Breast epithelium (tissue), 4 donors: ENCODE measurements around the gene LPP. TPM values are rescaled to one million over a fixed set of nuclear protein-coding genes. Genes with fewer than 3 reads are reported as not detected.

Experiments
- DNase-seq, 2 donors: peaks; one replicate each; pipeline ENCODE4 v3.0.0-alpha.2; 2019; ENCODE audit warnings: low spot score in 2 of 2
- H3K27ac ChIP-seq, 2 donors: fragments of 200-600 bp; sonication (generic) in 1 of 2; one replicate each; pipeline ENCODE4 v1.5.1; 2016 to 2019; ENCODE audit warnings: mild to moderate bottlenecking in 1 of 2
- H3K27me3 ChIP-seq, 2 donors: fragments of 200-600 bp; sonication (generic) in 1 of 2; one replicate each; pipeline versions ENCODE4 v1.5.1 to v1.6.0; 2017 to 2019; ENCODE audit warnings: control low read depth in 1 of 2, mild to moderate bottlenecking in 1 of 2
- H3K36me3 ChIP-seq: fragments of 200-600 bp; one replicate; pipeline ENCODE4 v1.5.1; 2019
- H3K4me1 ChIP-seq, 2 donors: fragments of 200-600 bp; sonication (generic); one replicate each; pipeline ENCODE4 v1.5.1; 2016 to 2019; ENCODE audit warnings: control low read depth in 1 of 2
- H3K4me3 ChIP-seq, 3 donors: fragments of 200-600 bp; sonication (generic); 1 replicate in 2 of 3; 2 replicates in 1 of 3; pipeline ENCODE4 v1.5.1; 2016 to 2019; ENCODE audit warnings: mild to moderate bottlenecking in 3 of 3, moderate library complexity in 2 of 3
- H3K9me3 ChIP-seq, 2 donors: fragments of 200-600 bp; sonication (generic) in 1 of 2; one replicate each; pipeline ENCODE4 v1.5.1; 2016 to 2019; ENCODE audit warnings: control low read depth in 1 of 2
- POLR2A ChIP-seq: fragments of 450-650 bp; IDR thresholded peaks from one replicate; pipeline ENCODE4 v1.6.1; 2016; ENCODE audit warnings: antibody characterized with exemption, mild to moderate bottlenecking, moderate library complexity
- POLR2AphosphoS5 ChIP-seq, 3 donors: sonication (generic); formaldehyde crosslinking; IDR thresholded peaks; one replicate each; pipeline ENCODE4 v1.6.1; 2017; ENCODE audit warnings: antibody characterized with exemption in 3 of 3
- intact Hi-C: fragments of 100-400 bp; cut with DNase I; formaldehyde crosslinking; loops from one replicate; pipeline ENCODE4 v1.15.1; 2023; ENCODE audit warnings: low total_unique reads
- total RNA-seq, 3 donors: library from RNA; depleted of rRNA; stranded (reverse); fragments of >200 nt; gene quantifications; one replicate each; pipeline ENCODE4 v1.1.0, GENCODE V29; 2016
- TF ChIP-seq, protein P1 (sequence below), 3 donors: fragments of 450-650 bp; IDR thresholded peaks; one replicate each; pipeline ENCODE4 v1.5.1; 2016 to 2017; ENCODE audit warnings: antibody characterized with exemption in 3 of 3, mild to moderate bottlenecking in 3 of 3, moderate library complexity in 3 of 3

Gene LPP
- total RNA-seq, 3 donors from 2014 or later = 135 to 183 (median 147) TPM

- TF ChIP-seq, protein P1, sequence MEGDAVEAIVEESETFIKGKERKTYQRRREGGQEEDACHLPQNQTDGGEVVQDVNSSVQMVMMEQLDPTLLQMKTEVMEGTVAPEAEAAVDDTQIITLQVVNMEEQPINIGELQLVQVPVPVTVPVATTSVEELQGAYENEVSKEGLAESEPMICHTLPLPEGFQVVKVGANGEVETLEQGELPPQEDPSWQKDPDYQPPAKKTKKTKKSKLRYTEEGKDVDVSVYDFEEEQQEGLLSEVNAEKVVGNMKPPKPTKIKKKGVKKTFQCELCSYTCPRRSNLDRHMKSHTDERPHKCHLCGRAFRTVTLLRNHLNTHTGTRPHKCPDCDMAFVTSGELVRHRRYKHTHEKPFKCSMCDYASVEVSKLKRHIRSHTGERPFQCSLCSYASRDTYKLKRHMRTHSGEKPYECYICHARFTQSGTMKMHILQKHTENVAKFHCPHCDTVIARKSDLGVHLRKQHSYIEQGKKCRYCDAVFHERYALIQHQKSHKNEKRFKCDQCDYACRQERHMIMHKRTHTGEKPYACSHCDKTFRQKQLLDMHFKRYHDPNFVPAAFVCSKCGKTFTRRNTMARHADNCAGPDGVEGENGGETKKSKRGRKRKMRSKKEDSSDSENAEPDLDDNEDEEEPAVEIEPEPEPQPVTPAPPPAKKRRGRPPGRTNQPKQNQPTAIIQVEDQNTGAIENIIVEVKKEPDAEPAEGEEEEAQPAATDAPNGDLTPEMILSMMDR (IDR thresholded peaks at IDR 0.05) = no peak
- no peak for TF ChIP-seq POLR2A
- TF ChIP-seq POLR2AphosphoS5 (IDR thresholded peaks at IDR 0.05) = no peak
- no peak overlapping the region for H3K27ac ChIP-seq
- H3K27me3 ChIP-seq = no peaks in the 10 kb centered on the region
- H3K4me1 ChIP-seq = no peaks in the 10 kb centered on the region
- intact Hi-C loops = no loop called here
- DNase-seq = no peak
- H3K9me3 ChIP-seq = no peaks in the 10 kb centered on the region
- no peaks in the 10 kb centered on the region for H3K36me3 ChIP-seq
- no peak overlapping the region for H3K4me3 ChIP-seq
Measured at GRCh38 chr3:188320757-188321156, 166.8 kb downstream of the LPP start.

DNA sequence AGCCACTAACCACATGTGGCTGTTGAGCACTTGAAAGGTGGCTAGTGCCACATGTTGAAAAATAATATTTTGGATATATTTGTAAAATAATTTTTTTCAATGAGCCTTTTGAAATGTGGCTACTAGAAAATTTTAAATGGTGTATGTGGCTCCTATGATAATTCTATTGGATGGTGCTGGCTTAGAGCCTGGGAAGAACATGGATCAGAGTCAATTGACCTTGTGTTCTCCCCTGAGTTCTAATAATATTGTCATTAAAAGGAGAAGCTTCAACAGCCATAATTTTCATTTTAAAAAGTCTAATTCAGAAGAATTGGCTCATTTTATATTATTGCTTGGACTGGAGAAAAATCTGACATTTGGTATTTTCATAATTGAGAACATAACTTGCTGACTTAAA, 167.3 kb downstream of the LPP start:
- Histone ChIP-seq H3K4me1 (no peaks in the 10 kb centered on the region), H3K9me3 (no peaks in the 10 kb centered on the region), H3K27me3 (no peaks in the 10 kb centered on the region), H3K27ac (no peak overlapping the region), H3K36me3 (no peaks in the 10 kb centered on the region), H3K4me3 (no peak overlapping the region)
- no peak for DNase-seq
- TF ChIP-seq POLR2AphosphoS5 (IDR thresholded peaks at IDR 0.05) (no peak), POLR2A (no peak)
- TF ChIP-seq, protein P1 (IDR thresholded peaks at IDR 0.05) = no peak
- intact Hi-C loops = no loop called here

DNA sequence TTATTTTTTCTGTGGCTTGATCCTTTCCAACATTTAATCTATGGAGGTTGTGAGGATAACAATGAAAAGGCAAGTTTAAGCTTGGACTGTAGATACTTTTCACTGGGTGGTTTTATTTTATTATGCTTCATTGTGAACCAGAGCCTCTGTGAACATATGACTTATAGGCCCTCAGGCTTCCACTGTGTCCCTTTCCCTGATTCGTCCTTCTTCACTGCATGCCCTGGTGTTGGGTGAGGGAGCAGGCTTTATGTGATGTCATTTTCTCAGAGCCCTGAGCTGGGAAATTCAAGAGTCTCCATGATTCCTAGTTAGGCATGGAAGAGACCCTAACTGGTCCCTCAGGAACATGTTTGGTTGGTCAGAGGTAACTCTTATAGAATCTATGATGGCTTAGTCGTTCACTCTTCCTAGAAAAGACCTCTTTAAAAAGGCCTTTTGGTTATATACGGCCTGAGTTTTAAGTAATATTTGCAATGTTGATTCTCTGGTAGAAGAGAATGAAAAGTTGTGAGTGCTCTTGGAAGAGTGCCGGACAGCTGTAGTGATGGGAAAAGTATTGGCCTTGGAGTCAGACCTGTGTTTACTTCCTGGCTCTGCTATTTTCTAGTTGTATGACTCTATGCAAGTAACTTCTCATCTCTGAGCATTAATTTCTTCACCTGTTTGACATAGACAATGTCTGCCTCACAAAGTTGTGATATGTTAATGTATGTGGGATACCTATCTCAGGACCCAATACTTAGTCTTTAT, 168.4 kb downstream of the LPP start:
- Histone ChIP-seq H3K9me3 (no peaks in the 10 kb centered on the region), H3K4me1 (no peaks in the 10 kb centered on the region), H3K27me3 (no peaks in the 10 kb centered on the region), H3K36me3 (no peaks in the 10 kb centered on the region), H3K4me3 (no peak overlapping the region), H3K27ac (peak overlapping the region in 1 of 2 donors; percentile 21)
- no peak for DNase-seq
- intact Hi-C loops = no loop called here
- TF ChIP-seq, protein P1 (IDR thresholded peaks at IDR 0.05) = no peak
- TF ChIP-seq POLR2A = no peak
- TF ChIP-seq POLR2AphosphoS5 (IDR thresholded peaks at IDR 0.05) = no peak

- Histone ChIP-seq H3K27me3 (no peaks in the 10 kb centered on the region), H3K4me3 (no peak overlapping the region), H3K4me1 (no peaks in the 10 kb centered on the region), H3K9me3 (no peaks in the 10 kb centered on the region), H3K27ac (no peak overlapping the region), H3K36me3 (no peaks in the 10 kb centered on the region)
- DNase-seq = no peak
- no peak for TF ChIP-seq POLR2A
- TF ChIP-seq POLR2AphosphoS5 (IDR thresholded peaks at IDR 0.05) = no peak
- TF ChIP-seq, protein P1 (IDR thresholded peaks at IDR 0.05) = no peak
- intact Hi-C loops = no loop called here
Measured at GRCh38 chr3:188323067-188323842, 169.3 kb downstream of the LPP start.

DNA sequence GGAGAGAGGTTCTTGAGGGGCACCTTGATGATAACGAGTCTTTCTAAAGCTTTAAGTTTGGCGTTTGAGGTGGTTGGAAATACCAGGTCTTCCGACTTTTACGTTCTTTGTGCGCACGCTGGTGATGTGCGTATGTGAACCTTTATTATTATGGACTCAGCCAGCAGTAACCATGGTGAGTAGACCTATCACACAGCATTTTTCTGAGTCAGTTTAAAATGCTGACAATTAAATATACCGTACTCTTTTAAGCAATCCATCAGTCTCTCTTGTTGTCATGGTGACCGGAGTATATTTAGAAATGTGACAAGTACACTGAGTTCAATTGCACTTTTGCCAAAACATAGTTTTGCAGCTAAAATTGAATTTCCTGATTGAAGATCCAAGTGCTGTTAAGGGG, 172.2 kb downstream of the LPP start:
- H3K27ac ChIP-seq = no peak overlapping the region
- intact Hi-C loops = no loop called here

More for the DNA sequence above, 172.2 kb downstream of the LPP start:
- H3K9me3 ChIP-seq = no peaks in the 10 kb centered on the region
- no peaks in the 10 kb centered on the region for H3K36me3 ChIP-seq
- H3K27me3 ChIP-seq = no peaks in the 10 kb centered on the region
- DNase-seq = no peak
- no peak for TF ChIP-seq POLR2A
- TF ChIP-seq POLR2AphosphoS5 (IDR thresholded peaks at IDR 0.05) = no peak
- TF ChIP-seq, protein P1 (IDR thresholded peaks at IDR 0.05) = no peak
- H3K4me3 ChIP-seq = no peak overlapping the region
- no peaks in the 10 kb centered on the region for H3K4me1 ChIP-seq
